Keratinocyte (primary cell): ENCODE data around the gene PAM16. TPM values are rescaled to one million over a fixed set of nuclear protein-coding genes. Genes with fewer than 3 reads are reported as not detected.
"Not testable (repeated sequence)": the region's sequence is repeated elsewhere in the genome, so short reads cannot be mapped to it uniquely, and the experiment has no call there.

ENCODE experiments used
- DNase-seq: peaks from one replicate; pipeline ENCODE4 v3.0.0-alpha.2; 2011; ENCODE audit warnings: low read depth, missing footprints, low spot score
- FAIRE-seq: peaks from 2 replicates; lab custom pipeline; 2011; peaks lifted over from hg19 to GRCh38; lab: Jason Lieb, UNC
- H2AFZ ChIP-seq: 2 replicates; pipeline ENCODE4 v1.6.0; 2012; ENCODE audit warnings: low read length, control low read depth, inconsistent platforms; ENCODE audit not compliant: control insufficient read depth
- H3K27ac ChIP-seq: 2 replicates; pipeline ENCODE4 v1.5.1; 2011; ENCODE audit warnings: low read length; ENCODE audit not compliant: control insufficient read depth, insufficient read depth
- H3K27me3 ChIP-seq: 3 replicates; pipeline ENCODE4 v1.6.0; 2011; ENCODE audit warnings: low read length; ENCODE audit not compliant: control insufficient read depth, insufficient read depth; ENCODE audit errors: extremely low read depth
- H3K36me3 ChIP-seq, 2 experiments: 2 replicates in 1 of 2; 3 replicates in 1 of 2; pipeline ENCODE4 v1.5.1; 2011; ENCODE audit warnings: low read length in 2 of 2, mild to moderate bottlenecking in 1 of 2; ENCODE audit not compliant: control insufficient read depth in 2 of 2, insufficient read depth in 2 of 2; ENCODE audit errors: extremely low read depth in 1 of 2
- H3K4me1 ChIP-seq: 3 replicates; pipeline ENCODE4 v1.5.1; 2011; ENCODE audit warnings: low read length; ENCODE audit not compliant: control insufficient read depth, insufficient read depth; ENCODE audit errors: extremely low read depth
- H3K4me2 ChIP-seq: 3 replicates; pipeline ENCODE4 v1.6.0; 2011; ENCODE audit warnings: low read depth, low read length; ENCODE audit not compliant: control insufficient read depth, insufficient read depth; ENCODE audit errors: extremely low read depth
- H3K4me3 ChIP-seq, 3 experiments: fragments of 200-600 bp in 1 of 3; sonication (generic) in 1 of 3; 2 replicates in 2 of 3; 3 replicates in 1 of 3; pipeline ENCODE4 v1.5.1; 2011 to 2016; ENCODE audit warnings: low read length in 3 of 3, mild to moderate bottlenecking in 3 of 3, control low read depth in 2 of 3, inconsistent platforms in 1 of 3, low read depth in 1 of 3, mixed read lengths in 1 of 3, mixed run types in 1 of 3, moderate library complexity in 1 of 3; ENCODE audit not compliant: control insufficient read depth in 2 of 3, insufficient read depth in 2 of 3; ENCODE audit errors: extremely low read depth in 1 of 3
- H3K79me2 ChIP-seq: 2 replicates; pipeline ENCODE4 v1.6.0; 2012; ENCODE audit warnings: low read length; ENCODE audit not compliant: control insufficient read depth, insufficient read depth
- H3K9ac ChIP-seq: 3 replicates; pipeline ENCODE4 v1.6.0; 2011; ENCODE audit warnings: low read length; ENCODE audit not compliant: control insufficient read depth, insufficient read depth; ENCODE audit errors: extremely low read depth
- H3K9me1 ChIP-seq: 3 replicates; pipeline ENCODE4 v1.6.0; 2011; ENCODE audit warnings: low read length; ENCODE audit not compliant: control insufficient read depth, insufficient read depth; ENCODE audit errors: extremely low read depth
- H3K9me3 ChIP-seq: 2 replicates; pipeline ENCODE4 v1.5.1; 2012; ENCODE audit warnings: low read depth, low read length; ENCODE audit not compliant: control insufficient read depth
- H4K20me1 ChIP-seq: 3 replicates; pipeline ENCODE4 v1.6.0; 2011; ENCODE audit warnings: low read length; ENCODE audit not compliant: control insufficient read depth, insufficient read depth; ENCODE audit errors: extremely low read depth
- EZH2 ChIP-seq: IDR thresholded peaks from one replicate; pipeline ENCODE4 v1.6.1; 2012; ENCODE audit warnings: inconsistent platforms, mild to moderate bottlenecking, low read length, moderate library complexity
- dilution Hi-C: fragments of 300-500 bp; cut with MboI; formaldehyde crosslinking; loops from one replicate; pipeline ENCODE4 v1.7.0; 2020; ENCODE audit warnings: low sequenced_read_pairs; ENCODE audit not compliant: extremely low pct_ligation_motif_present
- polyA plus RNA-seq, 5 experiments: library from polyadenylated mRNA; depleted of rRNA in 3 of 5; stranded (reverse) in 3 of 5; stranded (forward) in 1 of 5; unstranded in 1 of 5; fragments of >200 nt; gene quantifications; 1 replicate in 1 of 5; 2 replicates in 3 of 5; 3 replicates in 1 of 5; pipeline versions ENCODE4 v1.2.1 to v1.2.3, GENCODE V29; 2011 to 2012; ENCODE audit warnings: missing spikeins in 2 of 5, low read depth in 1 of 5, low replicate concordance in 1 of 5
- TF ChIP-seq, protein P1 (sequence below), 3 experiments: IDR thresholded peaks in 1 of 3; conservative IDR thresholded peaks in 1 of 3; optimal IDR thresholded peaks in 1 of 3; 2 replicates in 2 of 3; 3 replicates in 1 of 3; pipeline versions ENCODE3 to v1.5.1; 2011; ENCODE audit warnings: low read length in 3 of 3, mild to moderate bottlenecking in 3 of 3, moderate library complexity in 2 of 3, control low read depth in 1 of 3, inconsistent platforms in 1 of 3; ENCODE audit not compliant: insufficient read depth in 2 of 3; ENCODE audit errors: extremely low read depth in 1 of 3

The PAM16 gene
- polyA plus RNA-seq, 1 donor (not counting 4 experiments of a cell fraction or from before 2014, with no cell fraction given): 32.7 TPM

DNA sequence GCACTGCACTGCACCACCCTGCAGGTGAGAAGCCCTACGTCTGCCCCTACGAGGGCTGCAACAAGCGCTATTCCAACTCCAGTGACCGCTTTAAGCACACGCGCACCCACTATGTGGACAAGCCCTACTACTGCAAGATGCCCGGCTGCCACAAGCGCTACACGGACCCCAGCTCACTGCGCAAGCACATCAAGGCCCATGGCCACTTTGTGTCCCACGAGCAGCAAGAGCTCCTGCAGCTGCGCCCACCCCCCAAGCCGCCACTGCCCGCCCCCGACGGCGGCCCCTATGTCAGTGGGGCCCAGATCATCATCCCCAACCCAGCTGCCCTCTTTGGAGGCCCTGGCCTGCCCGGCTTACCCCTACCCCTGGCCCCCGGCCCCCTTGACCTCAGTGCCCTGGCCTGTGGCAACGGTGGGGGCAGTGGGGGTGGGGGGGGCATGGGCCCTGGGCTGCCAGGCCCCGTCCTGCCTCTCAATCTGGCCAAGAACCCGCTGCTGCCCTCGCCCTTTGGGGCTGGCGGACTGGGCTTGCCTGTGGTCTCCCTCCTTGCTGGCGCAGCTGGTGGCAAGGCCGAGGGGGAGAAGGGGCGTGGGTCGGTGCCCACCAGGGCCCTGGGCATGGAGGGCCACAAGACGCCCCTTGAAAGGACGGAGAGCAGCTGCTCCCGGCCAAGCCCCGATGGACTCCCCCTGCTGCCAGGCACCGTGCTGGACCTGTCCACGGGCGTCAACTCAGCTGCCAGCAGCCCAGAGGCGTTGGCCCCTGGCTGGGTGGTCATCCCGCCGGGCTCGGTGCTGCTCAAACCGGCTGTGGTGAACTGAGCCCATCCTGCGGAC, 14.2 kb downstream of the PAM16 start:
- no peaks in the 10 kb centered on the region for H3K4me1 ChIP-seq
- H3K36me3 ChIP-seq: peaks cover 11 to 26% of the 10 kb centered on the region in 2 experiments
- no peaks in the 10 kb centered on the region for H4K20me1 ChIP-seq

DNA sequence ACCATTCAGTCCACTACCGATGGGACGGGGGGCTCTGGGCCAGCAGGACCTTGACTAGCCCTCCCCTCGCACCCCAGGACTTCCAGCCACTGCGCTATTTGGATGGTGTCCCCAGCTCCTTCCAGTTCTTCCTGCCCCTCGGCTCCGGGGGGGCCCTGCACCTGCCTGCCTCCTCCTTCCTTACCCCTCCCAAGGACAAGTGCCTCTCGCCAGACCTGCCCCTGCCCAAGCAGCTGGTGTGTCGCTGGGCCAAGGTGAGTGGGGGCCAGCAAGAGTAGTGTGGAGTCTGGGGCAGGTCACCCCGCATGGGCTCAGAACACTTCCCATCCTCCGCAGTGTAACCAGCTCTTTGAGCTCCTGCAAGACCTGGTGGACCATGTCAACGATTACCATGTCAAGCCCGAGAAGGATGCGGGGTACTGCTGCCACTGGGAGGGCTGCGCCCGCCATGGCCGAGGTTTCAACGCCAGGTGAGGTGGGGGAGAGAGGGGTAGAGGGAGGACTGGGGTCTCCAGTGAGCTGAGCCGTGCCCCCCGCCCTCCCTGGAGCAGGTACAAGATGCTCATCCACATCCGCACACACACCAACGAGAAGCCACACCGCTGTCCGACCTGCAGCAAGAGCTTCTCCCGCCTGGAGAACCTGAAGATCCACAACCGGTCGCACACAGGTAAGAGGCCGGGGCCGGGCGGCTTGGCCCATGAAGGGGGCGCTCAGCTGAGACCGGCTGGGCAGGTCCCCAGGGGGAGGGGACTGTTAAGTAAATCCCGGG, 16.2 kb downstream of the PAM16 start:
- TF ChIP-seq, protein P1, sequence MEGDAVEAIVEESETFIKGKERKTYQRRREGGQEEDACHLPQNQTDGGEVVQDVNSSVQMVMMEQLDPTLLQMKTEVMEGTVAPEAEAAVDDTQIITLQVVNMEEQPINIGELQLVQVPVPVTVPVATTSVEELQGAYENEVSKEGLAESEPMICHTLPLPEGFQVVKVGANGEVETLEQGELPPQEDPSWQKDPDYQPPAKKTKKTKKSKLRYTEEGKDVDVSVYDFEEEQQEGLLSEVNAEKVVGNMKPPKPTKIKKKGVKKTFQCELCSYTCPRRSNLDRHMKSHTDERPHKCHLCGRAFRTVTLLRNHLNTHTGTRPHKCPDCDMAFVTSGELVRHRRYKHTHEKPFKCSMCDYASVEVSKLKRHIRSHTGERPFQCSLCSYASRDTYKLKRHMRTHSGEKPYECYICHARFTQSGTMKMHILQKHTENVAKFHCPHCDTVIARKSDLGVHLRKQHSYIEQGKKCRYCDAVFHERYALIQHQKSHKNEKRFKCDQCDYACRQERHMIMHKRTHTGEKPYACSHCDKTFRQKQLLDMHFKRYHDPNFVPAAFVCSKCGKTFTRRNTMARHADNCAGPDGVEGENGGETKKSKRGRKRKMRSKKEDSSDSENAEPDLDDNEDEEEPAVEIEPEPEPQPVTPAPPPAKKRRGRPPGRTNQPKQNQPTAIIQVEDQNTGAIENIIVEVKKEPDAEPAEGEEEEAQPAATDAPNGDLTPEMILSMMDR (optimal IDR thresholded peaks at IDR 0.05 in 1 of 3, IDR thresholded peaks at IDR 0.05 in 1 of 3, conservative IDR thresholded peaks at IDR 0.05 in 1 of 3; ENCODE audit: extremely low read depth in 1 of 3, insufficient read depth in 2 of 3, low read length in 3 of 3): no peak
- no peak for TF ChIP-seq EZH2
- FAIRE-seq (no peak), DNase-seq (no peak)
- Histone ChIP-seq H3K9me3 (no peaks in the 10 kb centered on the region), H3K36me3 (peaks cover 7 to 9% of the 10 kb centered on the region in 2 experiments), H3K27ac (no peak overlapping the region), H2AFZ (no peak overlapping the region), H3K9me1 (no peaks in the 10 kb centered on the region), H4K20me1 (peaks cover 3% of the 10 kb centered on the region), H3K79me2 (peaks cover 2% of the 10 kb centered on the region), H3K4me1 (no peaks in the 10 kb centered on the region), H3K9ac (no peak overlapping the region), H3K27me3 (no peaks in the 10 kb centered on the region), H3K4me3 (no peak overlapping the region), H3K4me2 (no peak overlapping the region)
- dilution Hi-C loops: no loop called here

More for the DNA sequence above, 14.2 kb downstream of the PAM16 start:
- Histone ChIP-seq H3K9me3 (no peaks in the 10 kb centered on the region), H2AFZ (no peak overlapping the region), H3K4me2 (no peak overlapping the region), H3K4me3 (no peak overlapping the region), H3K27ac (no peak overlapping the region), H3K9me1 (no peaks in the 10 kb centered on the region), H3K9ac (no peak overlapping the region), H3K79me2 (peaks cover 10% of the 10 kb centered on the region), H3K27me3 (no peaks in the 10 kb centered on the region)
- DNase-seq: no peak
- TF ChIP-seq, protein P1 (optimal IDR thresholded peaks at IDR 0.05 in 1 of 3, IDR thresholded peaks at IDR 0.05 in 1 of 3, conservative IDR thresholded peaks at IDR 0.05 in 1 of 3; ENCODE audit: extremely low read depth in 1 of 3, insufficient read depth in 2 of 3, low read length in 3 of 3): no peak
- no peak for TF ChIP-seq EZH2
- no peak for FAIRE-seq
- dilution Hi-C loops: no loop called here

DNA sequence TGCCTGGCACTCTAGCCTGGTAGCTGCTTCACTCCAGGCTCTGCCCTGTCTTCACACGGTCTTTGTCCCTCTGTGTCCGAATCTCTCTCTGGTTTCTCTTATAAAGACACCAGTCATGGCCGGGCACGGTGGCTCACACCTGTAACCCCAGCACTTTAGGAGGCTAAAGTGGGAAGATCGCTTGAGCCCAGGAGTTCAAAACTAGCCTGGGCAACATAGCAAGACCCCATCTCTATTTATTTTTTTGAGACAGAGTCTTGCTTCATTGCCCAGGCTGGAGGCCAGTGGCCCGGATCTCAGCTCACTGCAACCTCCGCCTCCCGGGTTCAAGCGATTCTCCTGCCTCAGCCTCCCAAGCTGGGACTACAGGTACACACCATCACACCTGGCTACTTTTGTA, 17.4 kb downstream of the PAM16 start:
- H4K20me1 ChIP-seq, H3K9me3 ChIP-seq, H3K4me3 ChIP-seq, H3K36me3 ChIP-seq, H3K9me1 ChIP-seq, H2AFZ ChIP-seq, FAIRE-seq, DNase-seq, H3K4me2 ChIP-seq, H3K9ac ChIP-seq, dilution Hi-C loops, H3K27me3 ChIP-seq, H3K27ac ChIP-seq, H3K4me1 ChIP-seq: not testable (repeated sequence)
- H3K79me2 ChIP-seq: peaks cover 13% of the 10 kb centered on the region
